Activated CD4-positive, alpha-beta T cell treated with anti-CD3 and anti-CD28 coated beads, Interleukin-2, amount 50 U/mL, for 1 hour (primary cell): ENCODE results near the gene VWF.

Experiments used
- DNase-seq: peaks from one replicate; pipeline ENCODE4 v3.0.0-alpha.2; 2020

The VWF gene

DNA sequence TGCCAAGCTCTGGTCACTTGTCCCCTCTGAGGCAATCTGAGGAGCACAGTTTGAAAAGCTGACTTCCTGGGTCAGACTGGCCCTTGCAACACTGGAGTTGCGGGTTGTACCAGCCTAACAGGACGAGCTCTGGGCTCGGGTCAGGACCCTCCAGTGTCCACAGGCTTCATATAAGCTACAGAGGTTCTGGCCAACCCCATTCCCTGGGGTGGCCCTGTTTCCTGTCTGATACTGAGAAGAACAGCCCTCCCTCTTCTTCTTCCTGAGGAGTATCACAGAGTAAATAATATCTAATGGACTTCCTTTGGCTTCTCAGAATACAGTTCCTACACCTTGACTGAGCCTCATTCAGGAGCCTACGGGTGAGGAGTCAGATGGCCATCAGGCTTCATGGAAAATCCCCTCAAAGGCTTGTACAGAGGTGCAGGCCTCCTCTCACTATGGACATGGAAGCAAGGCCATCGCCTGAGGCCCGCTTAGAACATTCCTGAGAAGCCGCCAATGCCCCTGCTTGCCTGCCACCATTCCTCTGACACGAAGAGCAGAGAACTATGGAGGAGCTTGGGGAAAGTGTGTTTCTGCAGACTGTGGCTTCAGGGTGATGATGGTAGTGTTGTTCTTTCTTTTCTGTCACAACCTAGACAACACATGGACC is 150.9 kb downstream of the VWF start:
- DNase-seq = no peak

DNA sequence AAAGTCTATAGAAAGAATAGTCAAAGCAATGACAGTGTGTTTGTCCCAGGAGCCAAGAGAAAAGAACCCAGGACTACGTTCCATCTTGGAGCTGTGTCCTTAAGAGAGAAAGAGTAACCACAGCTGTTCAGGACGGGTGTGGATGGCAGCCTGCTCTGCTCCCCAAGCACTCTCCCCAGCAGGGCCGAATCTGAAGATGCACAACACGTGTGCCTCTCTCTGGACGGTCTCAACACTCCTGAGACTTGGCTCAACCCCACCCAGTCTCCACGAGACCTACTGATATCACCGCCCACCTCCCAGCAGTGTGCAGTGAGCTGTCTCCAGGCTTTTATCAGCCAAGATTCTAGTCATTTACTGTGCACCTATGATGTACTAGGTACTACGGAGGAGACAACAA is 152.1 kb downstream of the VWF start:
- no peak for DNase-seq

DNA sequence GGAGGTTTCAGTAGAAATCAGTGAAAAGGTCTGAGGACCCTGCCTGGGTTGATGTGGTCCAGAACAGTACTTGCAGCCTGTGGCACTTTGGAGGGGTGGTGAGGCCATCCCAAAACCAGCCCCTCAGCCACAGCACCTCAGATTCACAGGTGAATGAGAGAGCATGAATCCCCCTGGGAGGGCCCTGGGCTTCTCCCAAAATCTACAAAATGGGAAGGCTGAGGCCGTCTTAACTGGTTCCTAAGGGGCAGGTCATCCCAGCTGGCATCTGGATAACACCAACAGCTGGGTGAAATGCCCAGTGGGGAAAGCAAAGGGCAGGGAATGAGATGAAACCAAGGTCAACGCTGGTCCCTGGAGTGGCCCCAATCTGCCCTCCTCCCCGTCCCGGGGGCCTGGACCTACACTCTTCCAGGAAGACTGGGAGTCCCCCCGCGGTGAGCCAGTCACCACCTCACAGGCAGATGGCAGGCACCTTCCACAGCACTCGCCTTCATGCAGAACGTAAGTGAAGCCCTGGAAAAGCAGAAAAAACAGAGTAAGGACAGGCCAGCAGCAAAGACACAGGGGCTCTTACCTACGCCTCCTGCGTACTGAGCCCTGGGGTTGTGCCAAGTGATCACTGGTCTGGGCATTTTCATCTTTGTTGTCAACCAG is 153.1 kb downstream of the VWF start:
- no peak for DNase-seq

DNA sequence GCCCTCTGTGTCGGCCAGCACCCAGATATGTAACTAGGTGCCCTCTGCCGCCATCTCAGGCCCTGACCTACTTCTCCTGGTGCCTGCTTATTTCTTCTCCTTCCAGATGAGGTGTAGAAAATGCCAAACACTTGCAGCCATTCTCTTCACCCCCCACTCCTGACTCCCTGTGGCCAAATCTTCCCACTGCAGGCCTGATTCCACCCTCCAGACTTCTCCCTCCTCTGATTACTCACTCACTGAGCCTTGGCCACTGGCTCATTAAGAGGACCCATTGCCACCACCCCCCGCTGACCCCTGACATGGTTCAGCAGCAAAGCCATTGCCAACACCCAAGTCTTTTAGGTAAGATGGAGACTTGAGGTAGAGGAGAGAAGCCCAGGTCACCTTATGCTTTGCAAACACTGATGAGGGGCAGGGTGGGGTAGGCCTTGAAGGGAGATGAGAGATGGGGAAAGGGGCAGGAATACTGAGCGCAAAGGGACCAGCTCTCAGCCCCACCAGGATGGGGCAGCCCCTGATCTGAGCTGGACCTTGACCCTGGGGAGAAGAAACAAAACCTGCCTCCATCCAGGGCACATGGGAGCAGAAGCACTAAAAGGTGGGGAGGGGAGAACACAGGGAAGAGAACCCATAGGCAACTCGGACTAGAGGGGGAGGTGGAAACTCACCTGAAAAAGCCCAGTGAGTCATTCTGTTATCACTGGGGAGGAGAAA is 154.3 kb downstream of the VWF start:
- DNase-seq = no peak

DNA sequence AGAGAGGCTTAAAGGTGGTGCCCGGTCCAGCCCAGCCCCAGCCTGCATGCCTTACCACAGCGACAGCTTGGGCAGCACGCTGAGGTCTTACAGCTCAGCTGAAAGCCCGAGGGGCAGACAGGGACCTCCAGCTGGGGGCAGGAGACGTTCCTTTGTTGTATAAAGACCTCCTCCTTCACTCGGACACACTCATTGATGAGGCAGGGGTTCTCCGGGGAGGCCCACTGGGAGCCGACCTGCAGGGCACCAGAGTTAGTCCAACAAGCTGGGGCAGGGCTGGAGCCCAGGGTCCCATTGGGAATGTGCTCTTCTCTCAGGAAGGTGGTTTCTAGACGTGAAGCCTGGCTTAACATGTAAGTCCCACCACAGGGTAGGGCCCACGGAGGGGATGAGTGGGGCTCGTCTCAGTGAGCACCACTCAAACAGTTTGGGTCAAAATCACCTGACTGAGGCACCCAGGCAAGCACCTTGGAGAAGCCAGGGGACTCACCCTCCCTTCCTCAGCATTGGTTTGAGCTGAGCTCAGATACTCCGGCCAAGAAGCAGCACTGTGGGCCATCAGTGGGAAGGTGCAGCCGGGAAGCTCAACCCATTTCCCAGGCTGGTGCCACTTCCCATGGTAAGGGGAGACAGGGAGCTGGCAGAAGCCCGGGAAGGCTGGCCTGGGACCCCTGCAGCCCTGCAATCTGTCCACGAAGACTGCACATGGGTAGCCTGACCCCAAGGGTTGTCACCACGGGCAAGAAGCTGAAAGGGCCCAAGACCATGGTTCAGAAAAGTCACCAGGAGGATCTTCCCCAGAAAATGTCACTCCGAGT is 155.1 kb downstream of the VWF start:
- DNase-seq = no peak

DNA sequence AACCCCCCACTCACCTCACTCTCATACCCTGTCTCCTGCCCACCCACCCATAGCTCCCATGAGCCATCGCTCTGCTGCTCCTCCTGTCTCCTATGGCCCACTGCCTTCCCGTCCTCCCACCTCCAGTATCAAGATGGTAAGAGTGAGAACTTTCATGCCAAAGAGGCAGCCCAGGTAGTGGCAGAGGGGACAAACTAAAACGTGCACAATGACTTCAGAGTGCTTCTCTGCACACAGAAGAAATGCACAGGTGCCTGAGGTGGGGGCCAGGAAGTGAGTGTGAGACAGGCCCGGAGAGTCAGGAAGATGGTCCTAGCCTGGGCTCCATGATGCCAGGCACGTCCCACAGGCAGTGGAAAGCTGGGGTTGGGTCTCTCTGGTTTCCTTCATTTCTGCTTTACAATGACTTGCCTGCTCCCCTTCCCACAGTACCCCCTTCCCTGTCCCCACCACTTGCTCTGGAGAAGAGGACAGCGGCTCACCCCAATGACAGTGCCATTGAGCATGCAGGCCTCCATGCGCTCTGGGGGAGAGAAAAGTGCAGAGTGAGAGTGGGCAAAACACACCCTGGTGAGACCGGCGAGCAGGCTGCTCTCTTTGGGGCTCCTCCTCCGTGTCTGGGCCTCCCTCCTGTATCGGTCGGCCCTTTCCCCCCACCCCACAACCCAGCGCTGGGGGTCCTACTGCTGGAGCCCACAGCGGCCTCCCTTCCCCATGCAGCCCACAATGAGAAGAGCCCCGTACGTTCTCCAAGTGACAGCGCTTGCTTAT is 156.6 kb downstream of the VWF start:
- DNase-seq = no peak

DNA sequence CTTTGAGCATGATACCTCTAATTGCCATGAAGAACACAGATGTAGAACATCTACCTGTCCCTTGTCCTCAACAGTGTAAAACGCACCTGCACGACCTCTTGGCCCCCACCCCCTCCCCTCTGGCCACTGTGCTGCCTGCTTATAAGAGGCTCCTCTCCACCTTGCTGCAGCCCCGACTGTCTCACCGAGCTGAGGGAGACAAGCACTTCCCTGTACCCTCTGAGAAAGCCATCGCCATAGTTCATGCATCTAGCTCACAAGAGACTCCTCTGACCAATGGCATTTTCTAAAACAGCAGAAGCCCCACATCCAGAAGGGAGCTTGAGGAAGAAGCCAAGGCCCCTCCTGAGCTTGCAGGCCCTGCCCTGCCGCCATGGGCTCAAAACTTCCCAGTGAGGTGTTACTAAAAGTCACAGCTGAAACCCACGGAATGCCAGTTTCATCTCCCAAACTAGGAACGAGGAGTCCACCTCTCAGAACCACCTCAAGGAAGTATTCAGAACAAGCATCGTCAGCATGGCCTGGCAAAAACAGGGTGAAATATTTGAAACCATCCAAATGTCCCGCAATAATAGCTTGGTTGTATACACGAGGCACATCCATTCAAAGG is 157.9 kb downstream of the VWF start:
- DNase-seq = no peak

DNA sequence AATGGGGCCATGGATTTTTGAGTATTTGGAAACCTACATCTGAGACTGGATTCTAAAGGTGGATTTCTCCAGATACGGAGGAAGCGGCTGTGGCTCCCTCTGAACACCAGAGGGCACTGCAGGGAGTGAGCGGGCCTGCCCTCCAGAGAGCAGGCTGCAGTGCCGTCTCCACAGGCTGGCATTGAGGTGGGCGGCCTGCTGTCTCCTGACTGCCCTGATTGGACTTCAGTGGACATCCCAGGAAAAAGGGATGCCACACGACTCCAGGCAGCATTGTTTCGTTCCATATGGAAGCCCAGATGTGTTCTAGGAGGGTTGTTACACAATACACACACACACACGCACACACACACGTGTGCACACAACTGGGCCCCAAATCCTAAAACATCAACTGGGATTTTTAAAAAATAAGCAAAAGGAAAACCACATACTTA is 158.5 kb downstream of the VWF start:
- DNase-seq = peak; percentile 39

DNA sequence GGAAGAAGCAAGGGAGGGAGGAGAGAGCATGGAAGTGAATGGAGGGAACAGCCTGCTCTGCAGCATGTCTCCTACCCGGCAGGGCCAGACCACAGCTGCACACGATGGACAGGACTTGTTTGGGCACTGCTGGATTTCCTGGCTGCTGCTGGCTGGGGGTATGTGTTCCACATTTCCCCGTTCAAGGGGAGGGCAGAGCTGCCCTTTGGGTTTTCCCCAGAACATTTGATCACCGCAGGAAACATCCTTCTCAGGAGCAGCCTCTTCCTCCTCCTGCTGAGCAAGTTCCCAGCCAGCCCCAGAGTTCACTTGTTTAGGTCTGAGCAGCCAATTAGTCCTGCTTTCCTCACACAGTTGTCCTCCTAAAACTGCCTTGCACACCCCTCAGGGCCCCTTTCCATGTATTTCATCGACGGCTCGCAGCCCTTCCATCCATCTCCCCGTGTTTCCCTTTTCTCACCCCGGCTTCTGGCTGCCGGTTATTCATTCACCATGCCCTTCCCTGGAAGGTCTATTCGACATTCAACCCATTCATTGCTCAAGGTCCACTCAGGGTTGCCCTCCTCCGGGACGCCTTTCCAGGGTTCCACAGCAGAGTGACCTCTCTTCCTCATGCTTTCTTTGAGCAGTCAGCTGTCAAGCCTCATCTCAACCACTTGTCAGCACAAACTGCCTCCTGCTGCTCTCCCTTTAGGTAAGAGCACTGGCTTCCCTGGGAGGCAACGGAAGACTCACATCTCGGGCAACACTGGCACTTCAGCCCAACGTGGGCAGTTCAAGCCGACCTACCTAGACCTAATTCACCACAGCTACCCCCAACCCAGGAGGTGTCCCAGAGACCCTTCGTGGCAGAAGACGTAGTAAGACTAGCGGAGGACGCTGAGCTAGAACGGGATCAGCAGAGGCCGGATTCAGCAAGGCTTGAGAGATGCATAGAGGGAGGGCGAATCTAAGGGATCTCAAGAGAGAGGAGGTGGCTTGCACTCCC is 159.3 kb downstream of the VWF start:
- DNase-seq = no peak

DNA sequence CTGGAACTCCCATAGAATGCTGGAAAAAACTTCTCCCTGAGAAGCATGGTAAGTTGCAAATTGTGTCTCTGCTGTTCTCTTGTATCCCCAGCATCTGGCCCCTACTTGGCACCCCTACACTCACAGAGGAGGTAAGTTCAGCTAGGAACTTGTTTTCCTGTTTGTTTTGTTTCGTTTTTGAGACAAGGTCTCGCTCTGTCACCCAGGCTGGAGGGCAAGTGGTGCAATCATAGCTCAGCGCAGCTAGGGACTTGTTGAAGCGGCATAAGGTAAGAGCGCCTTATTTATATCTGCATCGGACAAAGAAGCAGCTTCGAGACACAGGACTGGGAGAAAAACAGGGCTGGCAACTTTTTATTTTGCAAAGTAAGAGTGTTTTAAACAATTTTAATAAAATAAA is 161.0 kb downstream of the VWF start:
- no peak for DNase-seq

DNA sequence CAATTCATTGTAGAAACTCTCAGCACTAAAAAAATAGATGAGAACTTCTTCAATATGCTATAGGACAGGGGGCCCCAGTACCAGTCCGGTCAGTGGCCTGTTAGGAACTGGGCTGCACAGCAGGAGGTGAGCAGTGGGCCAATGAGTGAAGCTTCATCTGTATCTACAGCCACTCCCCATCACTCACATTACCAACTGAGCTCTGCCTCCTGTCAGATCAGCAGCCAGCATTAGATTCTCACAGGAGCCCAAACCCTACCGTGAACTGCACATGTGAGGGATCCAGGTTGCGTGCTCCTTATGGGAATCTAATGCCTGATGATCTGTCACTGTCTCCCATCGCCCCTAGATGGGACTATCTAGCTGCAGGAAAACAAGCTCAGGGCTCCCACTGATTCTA is 163.7 kb downstream of the VWF start:
- no peak for DNase-seq

DNA sequence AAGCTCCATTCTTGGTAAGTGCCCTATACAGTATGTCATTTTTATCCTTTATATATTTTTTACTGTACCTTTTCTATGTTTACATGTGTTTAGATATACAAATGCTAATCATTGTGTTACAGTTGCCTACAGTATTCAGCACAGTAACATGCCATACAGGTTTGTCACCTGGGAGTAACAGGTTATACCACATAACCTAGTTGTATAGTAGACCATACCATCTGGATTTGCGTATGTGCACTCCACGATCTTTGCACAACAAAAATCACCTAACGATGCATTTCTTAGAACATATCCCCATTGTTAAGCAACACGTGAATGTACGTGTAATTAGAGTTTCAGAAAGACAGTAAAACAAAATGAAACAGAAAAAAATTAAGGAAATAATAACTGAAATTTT is 167.5 kb downstream of the VWF start:
- DNase-seq = no peak

DNA sequence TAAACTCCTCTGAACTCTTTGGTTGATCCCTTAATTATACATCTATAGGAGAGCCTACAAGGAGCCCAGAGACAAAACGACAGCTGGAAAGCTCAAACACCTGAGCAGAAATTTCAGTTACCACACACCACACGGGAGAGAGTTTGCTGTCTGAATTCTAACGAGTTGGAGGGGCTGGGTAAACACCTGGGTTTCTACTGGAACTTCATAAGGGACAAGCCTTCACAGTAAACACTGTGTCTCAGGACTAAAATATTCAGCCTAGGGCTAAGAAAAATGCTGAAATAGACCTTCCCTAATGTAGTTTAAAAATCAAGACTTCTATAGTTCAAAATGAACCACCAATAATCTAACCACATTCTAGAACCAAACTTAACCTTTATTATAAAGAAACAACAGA is 169.8 kb downstream of the VWF start:
- DNase-seq = no peak

DNA sequence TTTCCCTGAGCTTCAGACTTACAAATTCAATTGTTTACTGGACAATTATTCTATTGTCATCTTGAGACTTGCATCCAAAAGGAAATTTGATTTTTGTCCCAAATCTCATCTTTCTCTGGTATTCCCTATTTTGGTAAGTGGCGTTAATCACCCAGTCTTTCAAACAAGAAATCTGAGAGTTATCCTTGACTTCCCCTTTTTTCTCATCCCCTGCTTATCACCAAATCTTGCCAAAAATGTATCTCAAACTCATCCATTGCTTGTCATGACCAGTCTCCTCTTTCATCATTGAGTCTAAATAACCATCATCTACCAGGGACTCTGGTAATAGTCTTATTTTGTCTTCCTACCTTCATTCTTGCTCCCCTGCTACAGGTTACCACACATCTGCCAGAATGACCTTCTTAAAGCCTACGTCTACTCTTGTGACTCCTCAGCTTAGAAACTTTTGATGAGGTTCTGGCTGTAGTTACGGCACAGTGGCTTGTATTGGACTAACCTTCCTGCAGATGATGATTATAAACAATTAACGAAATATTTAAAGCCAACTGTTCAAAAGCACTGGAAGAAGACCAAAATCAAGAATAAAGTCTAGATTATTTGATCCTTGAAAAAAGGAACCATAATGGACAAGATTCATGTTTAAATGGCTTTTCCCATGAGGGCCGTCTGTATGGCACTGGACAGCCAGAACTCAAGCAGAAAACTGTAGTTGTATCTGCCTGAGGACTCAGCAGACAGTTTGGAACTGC is 170.5 kb downstream of the VWF start:
- DNase-seq = no peak

DNA sequence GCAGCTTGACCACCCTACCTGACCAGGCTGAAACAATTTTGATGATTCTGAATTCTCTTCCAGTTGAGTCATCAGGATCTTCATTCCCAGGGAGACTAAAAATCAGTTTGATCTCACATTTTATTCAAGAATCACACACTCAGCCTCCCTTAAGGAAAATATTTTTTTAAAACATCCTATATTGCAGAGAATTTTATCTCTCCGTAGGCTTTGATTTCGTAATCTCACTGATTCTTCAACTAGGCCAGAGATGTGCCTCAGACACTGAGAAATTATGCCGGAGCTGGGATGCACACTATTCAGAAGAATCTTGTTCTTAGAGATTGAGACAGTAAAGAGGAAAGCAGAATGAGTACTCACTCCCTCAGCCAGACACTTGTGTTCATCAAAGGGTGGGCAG is 172.4 kb downstream of the VWF start:
- DNase-seq = no peak

DNA sequence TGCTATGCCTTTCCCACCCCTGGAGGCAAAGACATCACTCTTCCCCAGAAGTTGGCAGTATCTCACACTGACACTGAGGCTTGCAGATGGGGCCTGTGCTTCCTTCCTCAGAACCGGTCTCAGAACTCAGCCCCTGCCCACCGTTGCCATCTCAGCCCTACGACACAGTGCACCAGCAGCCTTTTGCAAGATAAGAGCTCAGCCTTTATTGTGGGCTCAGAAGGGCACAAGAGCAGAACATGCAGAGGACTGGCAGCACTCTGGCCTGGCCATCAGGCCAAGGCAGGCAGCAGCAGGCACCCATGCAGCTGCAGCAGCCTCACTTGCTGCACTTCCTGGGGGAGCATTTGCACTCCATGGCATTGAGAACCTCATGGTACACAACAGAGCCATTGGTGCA is 175.8 kb downstream of the VWF start:
- DNase-seq = no peak

DNA sequence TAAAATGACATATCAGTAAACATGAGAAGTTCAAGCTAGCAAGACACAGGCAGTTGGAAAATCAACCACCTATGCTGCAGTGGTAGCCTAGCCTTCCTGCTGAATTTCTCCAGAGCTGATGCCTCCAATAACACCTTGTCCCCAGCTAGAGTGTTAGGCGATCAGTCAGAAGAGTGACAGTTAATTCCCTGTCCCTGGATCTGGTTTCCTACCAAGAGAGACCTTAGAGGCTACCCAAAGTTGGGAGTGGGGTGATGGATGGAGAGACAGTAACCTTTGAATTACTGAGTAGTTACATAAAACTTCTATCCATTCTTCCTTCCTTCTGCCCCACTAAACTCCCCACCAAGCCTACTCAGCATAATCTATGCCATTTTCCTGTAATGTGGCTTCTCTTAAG is 177.5 kb downstream of the VWF start:
- DNase-seq = no peak

DNA sequence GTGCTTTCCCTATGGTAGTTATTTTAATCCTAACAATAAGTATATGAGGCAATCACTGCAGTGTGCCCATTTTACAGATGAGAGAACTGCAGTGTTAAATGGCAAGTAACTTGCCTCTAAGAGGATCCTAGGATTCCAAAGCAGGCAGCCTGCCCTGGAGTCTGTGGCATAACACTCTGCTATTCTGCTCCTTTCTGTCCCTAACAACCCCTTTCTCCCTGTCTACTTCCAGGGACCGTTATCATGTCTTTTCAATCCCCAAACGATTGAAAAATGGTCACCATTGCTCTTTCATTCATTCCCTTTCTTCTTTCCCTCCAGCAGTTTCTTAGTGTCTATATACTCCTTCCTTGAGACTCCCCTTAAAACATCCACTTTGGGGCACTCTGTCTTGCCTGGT is 178.1 kb downstream of the VWF start:
- no peak for DNase-seq

DNA sequence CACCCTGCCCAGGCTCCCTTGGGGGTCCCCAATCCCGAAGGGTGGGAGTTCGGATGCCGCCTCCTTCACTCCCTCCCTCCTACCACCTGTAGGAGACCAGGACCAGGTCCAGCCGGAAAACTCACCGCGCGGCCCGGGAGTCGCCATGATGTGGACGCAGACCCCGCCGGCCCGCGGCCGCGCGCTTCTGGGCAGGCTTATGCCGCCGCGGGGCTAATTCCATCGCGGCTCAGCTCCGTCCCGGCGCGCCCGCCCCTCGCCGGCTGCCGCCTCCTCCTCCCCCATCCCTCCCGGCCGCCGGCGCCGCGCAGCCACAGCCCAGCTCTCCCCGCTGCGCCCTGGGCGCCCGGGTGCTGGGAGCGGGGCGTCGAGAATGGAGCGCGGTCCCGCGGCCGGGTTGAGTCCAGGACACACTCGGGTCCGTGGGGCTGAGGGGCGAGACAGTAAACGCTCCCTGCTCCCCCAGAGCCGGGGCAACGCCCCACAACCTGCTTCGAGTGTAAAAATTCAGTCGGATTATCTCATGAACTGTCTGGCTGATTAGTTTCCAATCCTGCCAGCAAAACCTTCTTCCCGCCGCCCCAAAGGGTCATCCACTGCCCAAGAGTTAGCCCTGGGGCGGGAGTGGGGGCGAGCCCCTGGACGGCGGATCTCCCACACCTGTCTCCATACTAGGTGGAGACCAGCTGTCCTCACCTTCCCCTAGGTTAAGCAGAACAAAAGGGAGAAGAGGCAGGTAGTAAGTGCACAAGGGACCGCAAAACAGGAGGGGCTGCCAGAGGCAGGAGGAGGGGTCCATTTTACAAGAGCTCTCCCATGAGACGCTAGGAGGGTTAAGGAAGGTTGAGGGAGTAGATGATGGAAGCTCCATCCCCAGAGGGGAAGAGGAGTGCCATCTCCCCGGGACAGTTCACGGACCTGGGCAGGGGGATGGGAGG is 179.1 kb downstream of the VWF start, which contains the start of gene ANO2:
ANO2 (minus strand) TSS at position 189 of the 938 bp plus-strand sequence; CDS start at position 147, 42 bp downstream.
- no peak for DNase-seq
